Activated T-cell treated with anti-CD3 and anti-CD28 coated beads for 48 hours (primary cell): ENCODE measurements around the gene ARID5B.

ENCODE experiments used
- DNase-seq: peaks from one replicate; pipeline ENCODE4 v3.0.0-alpha.2; 2020; ENCODE audit warnings: low read depth

ARID5B gene

DNA sequence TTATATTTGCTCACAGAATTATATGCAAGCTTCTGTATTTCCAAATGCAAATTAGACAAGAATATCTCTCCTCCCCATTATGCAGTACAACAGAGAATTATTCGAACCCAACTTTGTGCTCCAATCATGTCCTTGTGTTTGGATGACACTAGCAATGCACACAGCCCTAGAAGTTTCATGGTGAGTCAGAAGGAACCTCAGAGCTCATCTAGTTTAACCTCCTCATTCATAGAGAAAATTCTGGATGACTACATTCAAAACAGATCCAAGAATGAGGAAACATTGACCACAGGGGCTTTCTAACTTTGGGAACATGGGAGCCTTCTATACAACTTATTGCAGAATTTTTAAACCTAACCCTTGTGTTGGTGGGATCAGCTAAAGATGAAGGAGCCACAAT lies 12.8 kb upstream of the ARID5B start:
- no peak for DNase-seq

DNA sequence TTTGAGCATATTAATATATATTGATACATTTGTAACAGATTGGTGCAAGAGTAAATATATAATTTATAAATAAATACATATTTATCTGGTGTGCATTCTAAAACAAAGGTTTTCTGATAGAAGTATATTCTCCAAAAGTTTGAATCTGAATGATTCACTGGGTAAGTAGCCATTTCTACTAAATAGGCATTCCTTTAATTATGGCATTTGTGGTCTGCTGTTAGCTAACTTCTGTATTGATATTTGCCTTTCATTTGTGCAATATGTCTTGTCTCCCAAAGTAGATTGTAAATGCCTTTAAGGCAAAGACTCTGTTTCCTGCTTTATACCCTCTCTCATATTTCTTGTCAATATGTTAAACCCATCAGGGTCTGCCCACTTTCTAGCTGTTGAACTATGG lies 11.1 kb upstream of the ARID5B start:
- no peak for DNase-seq

DNA sequence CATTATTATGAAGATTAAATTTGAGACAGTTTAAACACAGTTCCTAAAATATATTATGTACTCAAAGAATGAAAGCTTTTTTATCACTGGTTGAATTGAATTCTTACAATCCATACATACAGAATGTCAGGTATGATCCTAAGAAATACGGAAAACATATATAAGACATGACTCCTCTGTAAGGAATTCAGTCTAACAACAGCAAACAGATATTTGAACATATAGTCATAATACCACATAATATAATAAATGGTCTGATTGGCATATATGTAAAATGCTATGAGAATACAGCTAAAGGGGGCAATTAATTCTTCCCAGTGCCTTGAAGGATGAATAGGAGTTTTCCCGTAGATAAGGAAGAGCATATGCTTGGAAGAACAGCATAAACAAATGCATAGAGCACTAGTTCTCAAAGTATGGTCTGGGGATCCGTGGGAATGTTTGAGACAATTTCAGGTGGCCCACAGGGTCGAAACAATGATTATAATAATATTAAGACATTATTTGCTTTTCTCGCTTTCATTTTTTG lies 10.6 kb upstream of the ARID5B start:
- DNase-seq, result no peak

DNA sequence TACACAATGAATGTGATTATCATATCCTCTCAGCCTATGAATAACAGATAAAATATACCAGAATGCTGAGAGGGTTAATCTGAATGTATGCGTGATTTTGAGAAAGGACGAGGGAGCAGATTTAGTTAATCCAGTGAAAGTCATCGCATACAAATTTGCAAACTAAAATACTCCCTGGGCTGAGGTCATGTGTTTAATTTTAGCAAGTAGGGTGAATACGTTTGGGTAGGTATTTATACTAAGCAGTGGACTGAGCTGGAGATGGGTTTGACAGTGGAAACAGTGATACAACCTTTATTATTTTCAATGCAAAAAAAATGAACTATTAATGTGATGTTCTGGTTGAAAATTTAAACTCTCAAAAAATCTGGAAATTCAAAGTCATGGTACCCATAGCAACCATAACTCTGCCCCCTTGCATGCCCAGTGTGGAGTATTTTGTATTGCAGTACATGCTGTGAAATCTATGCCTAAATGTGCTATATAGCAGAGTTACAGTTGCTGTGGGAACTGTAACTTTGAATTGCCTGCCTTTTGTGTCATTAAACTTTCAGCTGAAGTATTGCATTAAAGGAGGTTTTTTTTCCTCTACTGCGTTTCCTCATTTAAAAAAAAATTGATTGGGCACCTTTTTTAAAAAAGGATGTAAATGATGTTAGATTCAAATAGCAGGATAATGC lies 9.5 kb upstream of the ARID5B start:
- DNase-seq, result no peak

DNA sequence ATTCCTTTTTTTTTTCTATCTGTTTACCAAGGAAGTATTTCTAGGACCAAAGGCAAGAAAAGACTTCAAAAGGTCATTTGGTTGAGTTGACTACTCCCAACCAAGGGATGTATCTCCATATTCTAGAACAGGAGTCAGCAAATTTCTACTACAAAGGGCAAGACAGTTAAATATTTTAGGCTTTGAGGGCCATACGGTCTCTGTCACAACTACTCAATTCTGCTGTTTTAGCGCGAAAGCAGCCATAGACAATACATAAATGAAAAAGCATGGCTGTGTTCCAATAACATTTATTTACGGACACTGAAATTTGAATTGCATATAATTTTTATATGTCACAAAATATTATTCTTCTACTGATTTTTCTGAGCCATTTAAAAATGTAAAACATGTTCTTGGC lies 8.5 kb upstream of the ARID5B start:
- DNase-seq, result no peak

DNA sequence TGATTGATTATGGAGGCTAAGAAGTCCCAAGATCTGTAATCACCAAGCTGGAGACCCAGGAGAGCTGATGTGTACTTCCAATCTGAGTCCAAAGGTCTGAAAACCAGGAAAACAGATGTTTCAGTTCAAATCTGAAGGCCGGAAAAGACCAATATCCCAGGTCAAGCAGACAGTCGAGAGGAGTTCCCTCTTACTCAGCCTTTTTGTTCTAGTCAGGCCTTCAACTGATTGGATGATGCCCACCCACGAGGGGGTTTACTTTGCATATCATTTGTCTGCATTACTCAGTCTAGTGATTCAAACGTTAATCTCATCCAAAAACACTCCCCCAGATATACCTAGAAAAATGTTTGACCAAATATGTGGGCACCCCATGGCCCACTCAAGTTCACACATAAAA lies 7.4 kb upstream of the ARID5B start:
- no peak for DNase-seq

DNA sequence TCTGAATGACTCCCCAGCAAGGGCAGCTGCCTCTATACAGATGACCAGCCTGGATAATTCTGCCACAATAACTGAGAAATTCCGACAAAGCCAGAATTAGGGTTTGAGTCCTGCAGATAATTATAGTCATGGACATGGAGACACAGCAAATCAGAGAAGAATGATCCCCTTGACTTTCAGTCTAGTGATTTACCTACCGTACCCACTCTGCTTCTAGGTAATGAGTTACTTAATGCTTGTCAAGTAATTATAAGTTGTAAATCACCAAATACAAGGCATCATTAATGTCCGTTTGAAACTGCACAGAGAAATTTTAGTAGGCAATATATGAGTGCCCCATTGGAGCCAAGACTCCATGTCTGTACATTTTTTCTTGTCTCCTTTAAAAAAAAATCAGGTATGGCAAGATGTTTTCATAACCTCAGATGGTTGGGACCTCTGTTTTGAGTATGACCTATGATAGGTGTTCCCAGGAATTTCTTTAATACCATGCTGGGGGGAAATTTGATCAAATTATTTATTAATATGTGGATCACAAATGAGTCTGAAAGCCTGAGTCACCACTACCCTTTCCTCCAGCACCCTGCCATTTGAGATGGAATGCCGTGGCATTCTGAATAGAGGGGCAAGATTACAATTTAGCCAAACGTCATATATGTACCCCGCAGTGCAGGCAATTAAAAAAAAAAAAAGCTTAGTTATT lies 5.5 kb upstream of the ARID5B start:
- DNase-seq, result no peak

DNA sequence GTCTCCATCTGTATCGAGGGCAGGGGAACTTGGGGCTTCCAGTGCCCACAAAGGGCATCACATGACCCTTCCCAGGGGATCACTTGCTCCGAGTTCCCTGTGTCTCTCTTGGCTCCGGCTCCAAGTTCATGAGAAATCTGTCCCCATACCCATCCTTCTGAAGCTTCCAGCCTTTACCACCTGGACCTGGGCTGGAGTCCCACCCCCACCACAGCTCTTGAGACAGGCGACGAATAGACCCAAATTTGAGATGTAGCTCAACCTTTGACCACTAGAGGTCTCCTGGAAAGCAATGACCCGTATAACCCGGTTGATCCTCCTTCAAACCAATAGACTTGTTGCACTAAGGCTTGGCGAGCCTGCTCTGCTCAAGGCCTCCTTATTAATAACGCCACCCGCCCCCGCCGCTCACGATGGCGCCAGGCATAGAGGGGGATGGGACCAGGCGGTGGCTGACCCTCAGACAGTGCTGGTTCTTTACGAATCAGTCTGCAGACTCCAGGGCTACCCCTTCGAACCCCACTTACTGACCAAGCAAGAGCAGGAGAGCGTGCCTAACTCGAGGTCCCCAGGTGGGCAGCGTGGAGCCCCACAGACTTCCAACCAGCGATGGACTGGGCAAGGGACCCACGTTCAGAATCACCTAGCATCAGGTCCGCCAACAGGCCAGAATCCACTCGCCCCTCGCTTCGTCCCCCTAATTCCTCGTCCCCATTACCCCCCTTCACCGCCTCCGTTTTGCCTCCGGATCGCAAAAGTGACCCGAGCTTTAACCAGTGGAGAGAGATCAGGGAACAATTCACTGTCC lies 4.4 kb upstream of the ARID5B start:
- DNase-seq, result peak; percentile 35

DNA sequence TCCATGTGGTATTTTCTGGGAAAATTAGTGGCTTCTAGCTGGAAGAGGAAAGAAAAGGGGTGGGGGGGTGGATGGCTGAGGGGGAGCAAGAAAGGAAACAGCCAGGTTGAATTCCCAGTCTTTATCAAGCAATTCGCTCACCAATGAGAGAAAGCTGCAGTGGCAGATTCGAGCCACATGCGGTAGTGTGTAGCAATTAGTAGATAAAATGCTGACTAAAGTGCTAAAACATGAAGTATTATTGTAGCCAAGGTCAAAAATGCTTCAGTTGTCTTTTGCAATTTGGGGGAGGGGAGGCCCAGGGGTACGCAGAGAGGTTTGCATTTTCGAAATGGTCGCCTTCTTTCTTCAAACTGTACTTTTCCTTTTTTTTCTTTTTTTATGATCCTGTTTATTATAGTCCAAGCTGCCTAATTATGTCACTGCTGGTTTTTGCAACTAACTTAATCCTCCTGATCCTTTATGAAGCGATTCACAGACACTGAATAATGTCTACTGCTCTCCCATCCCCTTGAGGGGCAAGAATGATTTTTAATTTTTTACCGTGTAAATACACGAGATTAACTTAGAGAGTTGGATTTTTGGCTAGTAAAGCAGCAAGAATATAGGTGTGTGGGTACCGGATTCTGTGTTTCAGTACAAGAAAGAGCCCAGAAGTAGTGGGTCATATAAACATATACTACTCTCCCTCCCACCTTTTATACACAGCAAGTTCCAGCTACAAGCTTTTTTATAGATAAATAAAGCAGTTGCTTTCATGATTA lies 3.6 kb upstream of the ARID5B start:
- DNase-seq, result no peak

DNA sequence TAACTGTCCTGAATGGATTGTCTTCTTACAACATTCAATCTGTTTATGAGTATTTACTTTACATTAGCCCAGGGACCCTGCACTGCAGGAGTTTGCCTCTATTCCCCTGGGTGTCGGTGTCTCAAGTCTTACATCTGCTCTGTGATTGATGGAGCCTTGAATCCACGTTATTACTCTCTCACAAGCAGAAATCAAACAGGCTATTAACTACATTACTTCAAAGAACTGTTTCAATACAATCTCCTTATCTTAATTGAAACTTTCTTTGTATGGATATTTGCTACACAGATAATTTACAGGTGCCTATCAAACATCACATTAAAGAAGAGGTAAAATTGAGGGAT lies 3.1 kb upstream of the ARID5B start:
- no peak for DNase-seq

DNA sequence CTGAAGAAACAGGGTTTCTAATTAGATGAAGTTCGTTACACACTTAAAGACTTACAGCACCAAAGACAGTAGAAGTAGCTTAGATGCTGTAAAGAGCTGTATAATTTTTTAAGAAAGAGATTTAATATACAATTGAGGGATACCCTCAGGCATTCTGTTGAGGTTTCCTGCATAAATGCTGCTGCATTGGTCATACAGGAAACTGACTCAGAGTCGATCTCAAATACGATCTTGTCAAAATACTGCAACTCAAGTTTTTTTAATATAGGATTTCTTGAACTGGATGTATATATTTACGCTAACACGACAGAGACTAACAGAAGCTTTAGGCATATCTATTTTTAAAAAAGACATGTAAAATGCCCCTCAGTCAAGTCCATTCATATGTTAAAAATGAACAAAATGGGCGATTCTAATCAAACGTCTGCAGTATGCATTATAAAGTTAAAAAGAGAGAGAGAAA lies 2.4 kb upstream of the ARID5B start:
- DNase-seq, result no peak

DNA sequence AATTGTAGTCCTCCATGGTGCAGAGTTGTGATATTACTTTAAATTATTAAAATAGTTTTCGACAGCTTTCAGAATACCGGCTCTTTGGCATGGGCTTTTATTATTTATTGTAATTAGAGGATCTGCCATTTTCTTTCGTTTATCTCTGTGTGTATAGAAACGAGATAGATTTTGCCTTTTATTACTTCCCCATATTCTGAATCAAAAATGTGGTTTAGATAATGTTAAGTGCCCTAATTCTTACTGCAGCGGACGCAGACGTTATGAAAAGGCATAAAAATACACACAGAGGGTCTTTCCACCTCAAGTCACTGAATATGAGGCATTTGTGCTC lies 1.9 kb upstream of the ARID5B start:
- no peak for DNase-seq

DNA sequence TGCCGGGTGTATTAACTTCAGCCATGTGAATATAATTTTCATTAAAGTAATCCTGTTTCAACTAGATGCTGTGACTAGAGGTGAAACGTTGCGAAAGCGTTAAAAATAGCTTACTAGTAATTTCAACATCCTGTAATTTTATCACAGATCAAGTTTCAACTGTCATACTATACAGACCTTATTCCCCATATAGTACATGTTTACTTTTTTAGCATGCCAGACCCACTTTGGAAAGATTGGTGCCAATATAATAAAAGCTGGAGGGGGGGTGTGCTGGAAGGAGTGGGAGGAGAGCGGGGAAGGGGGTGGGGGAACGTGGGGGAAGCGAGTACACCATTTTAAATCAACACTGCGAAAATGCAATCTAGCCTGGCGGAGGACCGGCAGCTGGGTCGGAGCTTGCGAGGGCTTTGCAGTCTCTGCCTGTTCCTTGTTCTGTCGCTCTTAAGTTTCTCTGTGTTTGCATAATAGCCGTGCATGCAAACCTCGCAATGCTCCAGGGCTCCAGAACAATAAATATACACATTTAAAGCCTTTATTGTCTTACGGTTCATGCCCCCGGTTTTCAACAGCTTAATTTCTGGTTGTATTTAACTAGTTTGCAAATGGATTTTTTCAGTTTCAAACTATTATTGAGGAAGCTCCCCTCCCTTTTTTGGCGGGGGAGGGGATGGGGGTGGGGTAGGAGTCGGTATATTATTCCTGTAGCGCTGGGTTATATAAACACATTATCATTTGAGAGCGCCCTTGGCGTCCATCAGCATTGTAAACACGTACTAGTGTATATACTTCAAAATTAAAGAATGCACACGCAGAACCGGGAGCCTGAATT lies 1.3 kb upstream of the ARID5B start:
- DNase-seq, result peak; percentile 45

DNA sequence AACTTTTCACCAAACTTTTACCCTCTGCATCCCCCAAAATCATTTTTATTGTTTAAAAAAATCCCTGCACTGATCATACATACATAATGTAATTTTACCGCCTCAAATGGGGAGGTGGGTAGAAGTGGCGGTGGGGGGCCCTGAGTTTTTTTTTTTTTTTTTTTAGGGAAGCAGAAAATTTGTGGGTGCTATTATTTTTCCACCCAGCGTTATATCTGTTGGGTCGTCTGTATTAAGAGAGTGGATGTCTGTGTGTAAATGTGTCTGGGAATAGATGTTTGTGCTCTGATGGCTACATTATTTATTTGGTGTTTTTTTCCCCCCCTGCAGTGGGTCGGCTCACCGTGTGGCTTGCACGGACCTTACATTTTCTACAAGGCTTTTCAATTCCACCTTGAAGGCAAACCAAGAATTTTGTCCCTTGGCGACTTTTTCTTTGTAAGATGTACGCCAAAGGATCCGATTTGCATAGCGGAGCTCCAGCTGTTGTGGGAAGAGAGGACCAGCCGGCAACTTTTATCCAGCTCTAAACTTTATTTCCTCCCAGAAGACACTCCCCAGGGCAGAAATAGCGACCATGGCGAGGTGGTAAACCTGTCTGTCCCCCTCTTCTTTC lies 438 bp downstream of the ARID5B start:
- DNase-seq, result no peak

DNA sequence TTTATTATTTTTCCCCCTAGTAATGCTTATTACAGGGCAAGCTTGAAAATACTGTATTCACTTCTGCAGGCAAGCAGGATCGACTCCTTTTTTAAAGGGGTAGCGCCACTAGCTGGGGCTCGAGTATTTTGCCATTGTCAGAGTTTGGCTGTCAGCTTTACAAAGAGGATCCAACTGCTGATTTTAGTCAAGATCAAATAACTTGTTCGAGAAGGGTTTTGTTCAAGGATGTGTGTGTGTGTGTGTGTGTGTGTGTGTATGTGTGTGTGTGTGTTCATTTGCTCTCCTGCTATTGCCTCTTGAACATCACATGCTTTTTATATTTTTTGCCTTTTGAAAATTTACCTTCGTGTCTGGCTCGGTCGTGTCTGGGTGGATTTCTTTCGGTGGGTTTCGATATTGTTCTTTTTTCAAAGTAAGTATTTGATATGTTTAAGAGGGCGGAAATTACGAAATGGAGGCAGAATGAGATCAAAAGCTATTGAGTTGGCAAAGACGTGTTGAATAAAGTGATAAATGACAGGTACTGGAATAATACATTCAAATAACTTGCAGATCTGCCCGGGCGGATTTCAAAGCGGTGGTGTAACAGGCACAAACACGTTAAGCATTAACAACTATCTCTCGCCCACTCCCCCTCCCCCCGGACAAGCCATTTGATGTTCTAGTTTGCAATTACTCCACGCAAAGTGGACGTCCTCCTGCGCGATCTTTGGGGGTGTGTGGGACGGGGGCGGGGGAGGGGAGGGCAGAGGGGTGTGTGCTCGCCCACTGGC lies 1.1 kb downstream of the ARID5B start:
- peak; percentile 16 for DNase-seq

DNA sequence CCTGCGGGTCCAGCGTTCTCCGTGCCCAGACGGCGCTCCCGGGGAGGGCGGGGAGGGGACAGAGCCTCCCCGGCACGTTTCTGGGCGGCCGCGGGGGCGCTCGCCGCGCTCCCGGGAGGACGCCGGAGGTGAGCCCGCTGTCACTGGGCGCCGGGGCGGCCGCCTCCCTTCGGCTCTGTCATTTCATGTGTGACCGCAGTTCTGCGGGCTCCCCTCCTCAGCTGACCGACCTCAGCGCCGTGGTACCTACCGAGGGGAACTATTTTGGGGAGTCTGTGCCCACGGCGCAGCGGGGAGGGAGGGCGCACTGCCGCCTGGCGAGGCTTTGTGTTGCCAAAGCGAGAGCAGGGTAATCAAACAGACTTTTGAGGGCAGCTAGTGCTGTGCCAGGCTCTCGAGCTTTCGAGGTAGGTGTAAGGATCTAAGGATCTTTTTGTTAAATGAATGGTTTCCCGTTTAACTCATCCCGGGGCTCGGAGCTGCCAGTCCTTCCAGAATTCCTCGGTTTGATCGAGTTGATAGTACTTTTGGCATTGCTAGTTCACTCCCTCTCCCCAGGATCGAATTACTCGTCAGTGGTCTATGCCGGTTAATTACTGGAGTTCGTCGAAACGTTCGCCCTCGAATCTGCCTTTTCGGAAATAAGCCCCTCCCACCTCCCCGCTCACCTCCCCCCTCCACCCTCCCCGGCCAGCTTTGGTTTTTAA lies 1.9 kb downstream of the ARID5B start:
- peak; percentile 74 for DNase-seq

DNA sequence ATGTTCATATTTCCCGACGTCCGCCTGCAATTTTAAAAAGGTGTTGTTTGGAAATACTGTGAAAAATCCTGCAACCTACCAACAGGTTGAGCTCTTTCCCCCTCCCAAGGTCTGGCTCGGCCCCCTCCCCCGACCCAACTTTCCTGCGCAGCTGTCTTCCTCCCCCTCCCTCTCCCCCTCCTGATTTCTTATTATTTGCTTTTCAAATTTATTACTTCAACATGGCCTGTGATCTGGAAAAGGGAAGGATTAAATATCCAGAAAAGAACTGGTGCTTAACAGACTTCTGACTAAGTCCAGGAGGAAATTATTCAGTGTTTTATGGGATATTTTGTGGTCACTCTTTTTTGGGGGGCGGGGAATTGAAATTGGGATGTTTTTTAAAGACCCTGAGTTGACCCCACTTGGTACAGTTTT lies 2.4 kb downstream of the ARID5B start:
- DNase-seq, result no peak

DNA sequence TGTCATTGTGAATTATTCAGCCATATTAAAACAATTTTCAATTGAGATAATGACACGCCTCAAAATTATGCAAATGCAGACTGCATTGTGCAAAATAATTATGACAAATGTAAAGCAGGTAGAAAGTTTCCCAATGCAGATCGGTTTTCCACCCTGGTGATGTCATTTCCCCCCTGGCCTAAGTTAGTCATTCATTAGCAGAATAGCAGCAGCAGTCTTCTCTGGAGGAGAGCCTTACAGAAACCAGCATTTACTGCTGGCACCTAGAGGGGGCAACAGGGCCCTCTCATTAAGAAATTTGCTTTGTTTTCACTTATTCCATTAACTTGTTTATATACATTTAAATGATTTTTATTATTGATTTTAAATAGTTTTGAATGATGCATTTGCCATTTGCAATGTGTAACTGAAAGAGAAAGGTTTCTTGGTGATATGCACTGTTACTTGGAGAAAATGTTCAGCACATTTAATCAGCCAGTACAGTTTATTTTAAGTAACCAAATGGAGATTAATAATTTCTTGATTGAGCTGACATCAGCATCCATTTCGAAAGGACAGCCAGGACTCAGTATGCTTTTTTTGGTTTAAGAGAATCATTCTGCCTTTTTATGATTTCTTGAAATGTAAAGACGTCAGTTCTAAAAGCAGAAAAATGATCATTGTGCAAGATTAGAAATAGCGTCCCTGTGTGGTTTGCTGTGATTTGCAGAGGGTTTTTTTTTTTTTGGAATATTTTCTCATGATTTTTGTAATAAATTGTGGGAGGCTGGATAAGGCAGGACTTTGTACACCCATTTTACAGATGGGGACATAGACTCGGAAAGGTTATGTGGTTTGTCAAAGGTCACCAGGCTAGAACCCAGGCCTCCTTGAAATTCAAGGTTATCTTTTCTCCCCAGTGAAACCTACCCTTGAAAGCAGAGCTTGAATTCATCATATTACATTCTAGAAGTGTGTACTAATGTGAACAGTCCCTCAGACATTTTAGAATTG lies 3.5 kb downstream of the ARID5B start:
- peak; percentile 37 for DNase-seq
